ENCODE results near the gene ZNF211. TPM values are rescaled to one million over a fixed set of nuclear protein-coding genes. Genes with fewer than 3 reads are reported as not detected.

The ZNF211 gene
- total RNA-seq, 1 experiment from 2014 or later: 12.9 TPM

- H3K56ac ChIP-seq (ENCODE audit: insufficient read length, low read depth, low read length): no peak overlapping the region
- no peak overlapping the region for H4K5ac ChIP-seq (ENCODE audit: insufficient read length, low read depth, low read length)
- no peaks in the 10 kb centered on the region for H3K27me3 ChIP-seq (ENCODE audit: insufficient read depth, low read length)
- no peak overlapping the region for H3K18ac ChIP-seq (ENCODE audit: insufficient read length, low read depth, low read length)
- H3K27ac ChIP-seq (ENCODE audit: insufficient read length, low read depth, low read length): no peak overlapping the region
- H3K4me2 ChIP-seq (ENCODE audit: insufficient read depth, insufficient read length, low read length): no peak overlapping the region
- Mint-ChIP-seq H3K27me3 (ENCODE audit: low read depth) (peaks cover 1% of the 10 kb centered on the region; the same call in 1 of the 2 replicates), H3K4me3 (no peak overlapping the region), H3K9me3 (peaks cover 75 to 77% of the 10 kb centered on the region in 2 experiments), H3K36me3 (ENCODE audit: insufficient read depth in 1 of 3, low read depth in 3 of 3) (peaks cover 86% of the 10 kb centered on the region in 3 experiments), H3K4me1 (peaks cover 13 to 14% of the 10 kb centered on the region in 2 experiments), H3K27ac (no peak overlapping the region)
- H2BK5ac ChIP-seq (ENCODE audit: insufficient read length, low read length): no peak overlapping the region
- H4K20me1 ChIP-seq (ENCODE audit: control insufficient read depth, insufficient read depth, insufficient read length): no peaks in the 10 kb centered on the region
- DNase-seq: no peak
- no peak overlapping the region for H2AFZ ChIP-seq (ENCODE audit: low read length)
- H4K91ac ChIP-seq (ENCODE audit: insufficient read length, low read depth, low read length): no peak overlapping the region
- no peak for TF ChIP-seq CTCF (conservative IDR thresholded peaks at IDR 0.05)
- no peak overlapping the region for H3K9ac ChIP-seq (ENCODE audit: extremely low read depth, insufficient read length, low read length)
- H3K23ac ChIP-seq (ENCODE audit: insufficient read length, low read depth, low read length): no peak overlapping the region
- no peak overlapping the region for H3K14ac ChIP-seq (ENCODE audit: insufficient read depth, low read length)
- WGBS (ENCODE audit: extremely low coverage, insufficient read length, low lambda C conversion rate): no CpG with 5 or more reads among the region's 12 CpGs
- peaks cover 6% of the 10 kb centered on the region for H3K23me2 ChIP-seq (ENCODE audit: insufficient read length, low read depth, low read length, poor library complexity, severe bottlenecking)
- H3K4ac ChIP-seq (ENCODE audit: low read depth, low read length): no peak overlapping the region
- no peak overlapping the region for H2BK120ac ChIP-seq (ENCODE audit: low read depth, low read length, poor library complexity, severe bottlenecking)
- no peak overlapping the region for H4K8ac ChIP-seq (replicated peaks; ENCODE audit: insufficient read length, low read depth, low read length)
- H3K9me3 ChIP-seq (ENCODE audit: control insufficient read depth, low read depth, low read length): peaks cover 47% of the 10 kb centered on the region
- H2BK15ac ChIP-seq (ENCODE audit: low read depth, low read length): no peak overlapping the region
- H3K79me2 ChIP-seq (ENCODE audit: insufficient read depth, low read length): peaks cover 50% of the 10 kb centered on the region; the same call in 1 of the 2 replicates
- no peak overlapping the region for H2BK12ac ChIP-seq (ENCODE audit: insufficient read length, low read depth, low read length)
- no peak overlapping the region for H2BK20ac ChIP-seq (ENCODE audit: low read depth, low read length, poor library complexity, severe bottlenecking)
- H3T11ph ChIP-seq (ENCODE audit: low read length): no peak overlapping the region
- peaks cover 26% of the 10 kb centered on the region for H3K79me1 ChIP-seq (ENCODE audit: insufficient read depth, low read depth, low read length, poor library complexity, severe bottlenecking)
- H3K4me1 ChIP-seq (ENCODE audit: insufficient read depth, low read length): no peaks in the 10 kb centered on the region
- H2AK5ac ChIP-seq (ENCODE audit: insufficient read length, low read length): no peak overlapping the region
Measured at GRCh38 chr19:57687363-57688010, 54.5 kb downstream of the ZNF211 start.
